HG03064 (cell line): ENCODE measurements around the gene CCDC38.
"Not testable (repeated sequence)": the region's sequence is repeated elsewhere in the genome, so short reads cannot be mapped to it uniquely, and the experiment has no call there.

ENCODE experiments used
- ATAC-seq: cut with Tn5 transposase; IDR thresholded peaks from one replicate; pipeline ENCODE4 v1.9.1; 2021; ENCODE audit warnings: low read depth; ENCODE audit not compliant: unreplicated experiment

Gene CCDC38

DNA sequence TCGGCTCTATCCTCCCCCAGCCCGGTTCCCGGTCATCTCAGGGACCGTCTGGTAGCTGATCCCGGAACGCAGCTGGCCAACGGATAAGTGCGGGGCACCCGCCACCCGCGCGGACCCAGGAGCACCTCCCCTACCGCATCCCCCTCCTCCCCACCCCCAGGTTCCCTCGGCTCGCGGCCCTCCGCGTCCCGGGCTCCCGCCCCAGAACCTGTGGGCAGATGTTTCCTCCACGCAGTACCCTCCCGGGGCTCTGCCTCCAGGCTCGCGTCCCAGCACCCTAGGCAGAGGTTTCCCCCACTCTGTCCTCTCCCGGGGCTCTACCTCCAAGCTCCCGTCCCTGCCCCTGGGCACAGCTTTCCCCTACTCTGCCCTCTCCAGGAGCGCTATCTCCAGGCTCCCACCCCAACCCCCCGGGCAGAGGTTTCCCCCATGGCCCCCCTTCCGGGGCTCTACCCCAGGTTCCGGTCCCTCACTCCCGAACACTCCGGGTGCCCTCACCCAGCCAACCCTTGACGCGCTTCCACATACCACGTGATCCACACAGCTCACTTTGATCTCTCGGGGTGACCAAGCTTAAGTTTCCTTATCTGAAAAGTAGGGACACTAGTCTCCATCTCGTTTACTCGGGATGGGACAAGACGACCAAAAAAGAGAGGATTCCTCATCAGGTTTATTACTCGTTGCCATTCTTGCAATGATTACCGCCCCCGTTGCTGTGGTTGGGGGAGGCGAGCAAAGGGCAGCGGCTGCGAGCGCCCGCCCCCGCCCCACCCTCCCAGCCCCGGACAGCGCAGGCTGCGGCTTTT is at the start of gene CCDC38:
TSS of gene CCDC38 (minus strand) at position 91 of the 806 bp plus-strand sequence. CDS start 6,105 bp downstream, outside the sequence.
- ATAC-seq: peak; percentile 99

GRCh38 chr12:95990136-95990535 is 47.7 kb upstream of the CCDC38 start:
- ATAC-seq: no peak

DNA sequence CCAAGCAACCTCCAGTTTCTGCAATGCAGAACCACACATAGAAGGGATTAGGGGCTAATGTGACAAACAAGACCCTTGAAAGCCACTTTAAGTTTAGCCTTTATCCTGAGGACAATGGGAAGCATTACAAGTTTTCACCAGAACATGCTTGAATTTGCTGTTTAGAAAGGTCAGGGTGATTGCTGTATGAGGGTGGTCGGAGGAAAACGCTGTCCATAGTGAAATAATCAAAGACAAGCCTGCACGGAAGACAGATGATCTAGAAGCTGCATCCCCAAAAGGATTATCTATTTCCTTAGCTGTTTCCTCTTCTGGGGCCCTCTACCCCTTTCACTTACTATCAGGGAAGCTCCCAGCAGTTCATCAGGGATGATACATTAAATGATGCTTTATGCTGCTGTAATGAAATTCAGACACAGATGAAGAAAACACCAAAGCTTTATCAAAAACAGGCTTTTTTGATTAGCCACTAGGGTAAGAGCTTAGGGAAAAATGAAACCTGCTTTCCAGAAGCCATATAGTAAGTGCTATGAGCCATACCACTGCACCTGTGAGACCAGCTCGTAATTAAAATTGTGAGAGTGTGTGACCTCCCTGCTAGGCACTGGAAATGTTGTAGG is 47.2 kb upstream of the CCDC38 start:
- ATAC-seq: no peak

GRCh38 chr12:95988506-95989275 is 46.3 kb upstream of the CCDC38 start:
- ATAC-seq: no peak

GRCh38 chr12:95986635-95987570 is 44.5 kb upstream of the CCDC38 start:
- ATAC-seq: no peak

DNA sequence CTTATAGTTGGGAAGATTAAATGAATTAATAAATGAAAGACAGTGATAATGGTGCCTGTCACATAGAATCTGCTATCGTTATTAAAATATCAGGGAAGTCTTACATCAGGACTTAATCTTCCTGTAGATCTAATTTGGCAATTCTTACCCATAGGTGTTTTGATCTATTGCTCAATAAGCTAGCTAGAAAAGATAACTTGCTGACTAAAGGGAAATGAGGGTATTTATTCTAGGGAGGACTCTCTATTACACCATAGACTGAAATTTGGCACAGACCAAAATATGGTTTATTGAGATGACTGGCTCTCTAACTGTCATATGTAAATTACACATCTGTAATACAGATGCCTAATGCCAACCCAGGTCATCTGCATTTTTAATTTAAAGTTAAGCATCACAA is 42.3 kb upstream of the CCDC38 start:
- no peak for ATAC-seq

DNA sequence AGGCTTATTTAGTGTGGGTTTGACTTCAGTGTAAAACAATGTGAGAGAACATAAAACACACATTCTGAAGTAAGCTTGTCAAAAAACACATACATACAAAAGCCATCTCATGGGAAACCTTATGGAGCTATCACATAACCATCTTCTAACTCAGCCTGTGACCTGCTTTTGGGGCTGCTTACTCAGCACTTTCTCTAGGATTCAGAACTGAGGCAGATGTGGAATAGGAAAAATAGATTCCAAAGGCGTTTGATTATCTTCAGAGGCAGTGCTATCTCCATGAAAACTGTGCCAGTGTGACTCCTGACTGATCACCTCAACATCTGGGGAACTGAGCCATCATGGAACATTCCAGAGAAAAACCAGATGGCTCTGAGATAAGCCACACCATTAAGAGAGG is 40.2 kb upstream of the CCDC38 start:
- no peak for ATAC-seq

DNA sequence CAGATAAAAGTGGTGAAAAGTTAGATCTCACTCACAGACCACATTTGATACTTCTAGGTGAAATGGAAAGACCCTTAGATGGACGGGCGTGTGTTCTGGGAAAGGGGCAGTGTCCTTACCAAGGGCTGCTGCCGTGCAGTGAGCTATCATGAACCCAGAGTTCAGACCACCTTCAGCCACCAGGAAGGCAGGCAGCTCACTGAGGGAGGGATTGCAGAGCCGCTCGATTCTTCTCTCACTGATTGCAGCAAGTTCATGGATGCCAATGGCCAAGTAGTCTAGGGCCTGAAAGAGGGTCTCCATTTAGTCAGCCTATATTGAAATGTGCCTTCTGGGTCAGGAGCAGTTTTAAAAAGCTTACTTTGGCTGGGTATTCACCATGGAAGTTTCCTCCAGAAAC is 38.0 kb upstream of the CCDC38 start:
- no peak for ATAC-seq

DNA sequence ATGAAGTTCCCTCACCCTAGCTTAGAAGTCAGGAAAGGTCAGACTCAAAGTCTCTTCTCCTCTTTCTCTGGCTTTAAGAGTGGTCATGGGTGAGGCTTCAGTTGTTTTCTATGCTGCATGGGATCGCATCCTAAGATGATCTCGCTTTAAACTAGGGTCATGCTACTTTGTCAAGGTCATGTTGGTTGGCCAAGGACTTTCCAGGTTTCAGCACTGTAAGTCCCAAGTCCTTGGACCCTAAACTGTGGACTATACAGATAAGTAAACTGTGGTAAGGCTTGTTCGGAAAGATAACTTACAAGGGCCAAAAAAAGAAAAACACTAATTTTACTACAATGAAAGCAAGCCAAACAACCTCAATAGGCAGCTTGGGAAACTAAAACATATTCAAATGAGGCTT is 36.4 kb upstream of the CCDC38 start:
- no peak for ATAC-seq

DNA sequence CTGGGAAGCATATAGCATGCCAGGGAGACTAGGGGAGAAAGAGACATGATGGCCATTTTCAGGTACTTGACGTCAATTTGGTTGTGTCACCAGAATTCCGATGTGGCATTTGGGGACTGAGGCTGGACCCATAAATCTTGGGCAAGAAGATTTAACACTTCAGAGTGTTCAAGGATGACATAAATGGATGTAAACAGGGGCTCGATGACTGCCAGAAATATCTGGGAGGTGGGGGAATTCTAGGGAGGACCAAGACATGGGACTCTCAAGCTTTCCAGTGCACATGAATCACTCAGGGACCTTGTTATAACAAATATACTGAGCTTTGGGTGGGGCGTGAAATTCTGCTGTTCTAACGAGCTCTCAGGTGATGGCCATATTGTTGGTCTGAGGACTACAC is 35.9 kb upstream of the CCDC38 start:
- no peak for ATAC-seq

DNA sequence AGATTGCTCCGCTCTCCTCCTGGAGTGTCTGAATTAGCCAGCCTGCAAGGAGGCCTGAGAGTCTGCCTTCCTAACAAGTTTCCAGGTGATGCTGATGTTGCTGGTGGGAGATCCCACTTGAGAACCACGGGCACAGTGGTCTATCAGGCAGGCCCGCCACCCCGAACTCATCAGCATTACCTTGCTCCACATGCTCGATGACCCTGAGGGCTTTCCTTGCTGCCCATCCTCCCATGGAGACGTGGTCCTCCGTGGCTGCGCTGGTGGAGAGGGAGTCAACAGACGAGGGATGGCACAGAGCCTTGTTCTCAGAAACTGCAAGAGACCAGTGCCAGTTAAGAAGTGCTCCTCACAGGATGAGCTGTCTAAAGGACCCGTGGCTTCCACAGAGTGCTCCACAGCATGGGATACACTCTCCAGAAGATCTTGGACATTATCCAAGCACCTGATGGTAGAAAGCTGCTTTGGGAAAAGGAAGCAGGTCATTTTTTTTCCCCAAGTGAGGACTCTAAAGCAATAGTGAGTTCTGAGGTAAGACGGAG is 35.4 kb upstream of the CCDC38 start:
- no peak for ATAC-seq

DNA sequence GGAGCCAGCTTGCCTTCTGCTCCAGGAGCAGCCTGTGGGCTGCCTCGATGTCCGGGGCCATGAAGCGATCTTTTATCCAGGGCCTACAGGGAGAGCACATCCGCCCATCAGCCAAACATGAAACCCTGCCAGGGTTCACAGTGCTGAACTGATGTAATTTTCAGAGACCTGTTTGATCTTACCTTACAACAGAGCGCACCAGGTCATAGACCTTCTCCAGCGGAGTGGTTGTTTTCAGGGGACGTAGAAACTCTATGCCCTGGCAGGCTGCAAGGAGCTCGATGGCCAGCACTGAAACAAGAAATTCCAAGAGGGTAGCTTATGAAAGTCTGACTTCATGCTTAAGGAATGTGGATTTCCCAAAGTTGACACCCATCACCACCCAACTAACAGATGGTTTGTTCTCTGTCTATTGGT is 34.0 kb upstream of the CCDC38 start:
- no peak for ATAC-seq

DNA sequence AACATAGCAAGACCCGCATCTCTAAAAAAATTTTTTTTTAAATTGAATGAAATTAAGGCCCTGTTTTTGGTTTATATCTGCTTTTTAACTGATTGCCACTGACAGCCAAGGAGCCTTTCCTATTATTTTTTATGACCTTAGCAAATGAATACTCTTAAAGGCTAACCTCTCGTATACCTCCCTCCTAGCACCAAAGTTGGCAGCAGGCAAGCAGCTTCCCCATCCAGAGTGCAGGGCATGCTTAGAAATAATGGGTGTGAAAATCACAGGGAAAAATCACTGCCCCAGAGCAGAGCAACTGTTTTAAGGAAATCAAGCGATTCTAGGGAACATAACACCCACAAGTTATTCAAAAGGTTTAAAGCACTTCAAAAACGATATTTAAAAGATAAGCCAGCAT is 33.1 kb upstream of the CCDC38 start:
- no peak for ATAC-seq

- ATAC-seq: no peak
Measured at GRCh38 chr12:95974358-95974757, 31.9 kb upstream of the CCDC38 start.

- no peak for ATAC-seq
Measured at GRCh38 chr12:95972832-95973456, 30.5 kb upstream of the CCDC38 start.

DNA sequence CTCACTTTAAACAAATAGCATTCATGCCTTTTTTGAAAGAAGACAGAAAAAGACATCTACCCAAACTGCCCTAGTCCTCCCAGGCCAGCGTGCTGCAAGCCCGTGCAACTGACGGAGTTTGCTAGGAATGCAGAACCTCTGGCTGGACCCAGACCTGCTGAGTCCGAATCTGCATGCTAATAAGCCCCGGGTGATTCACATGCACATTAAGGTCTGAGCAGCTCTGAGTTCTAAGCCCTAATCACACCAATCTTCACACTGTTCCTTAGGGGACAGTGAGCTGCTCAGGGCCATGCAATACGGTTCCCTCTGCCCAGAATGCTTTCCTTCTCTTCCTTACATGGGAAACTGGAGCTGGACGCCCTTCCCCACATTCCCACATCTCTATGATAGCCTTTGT is 28.5 kb upstream of the CCDC38 start:
- no peak for ATAC-seq

DNA sequence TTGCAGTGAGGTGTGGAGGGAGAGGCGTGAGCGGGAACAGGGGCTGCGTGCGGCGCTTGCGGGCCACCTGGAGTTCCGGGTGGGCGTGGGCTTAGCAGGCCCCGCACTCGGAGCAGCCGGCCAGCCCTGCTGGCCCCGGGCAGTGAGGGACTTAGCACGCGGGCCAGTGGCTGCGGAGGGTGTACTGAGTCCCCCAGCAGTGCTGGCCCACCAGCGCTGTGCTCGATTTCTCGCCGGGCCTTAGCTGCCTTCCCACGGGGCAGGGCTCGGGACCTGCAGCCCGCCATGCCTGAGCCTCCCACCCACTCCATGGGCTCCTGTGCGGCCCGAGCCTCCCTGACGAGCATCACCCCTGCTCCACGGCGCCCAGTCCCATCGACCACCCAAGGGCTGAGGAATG is 26.7 kb upstream of the CCDC38 start:
- not testable (repeated sequence) for ATAC-seq

- no peak for ATAC-seq
Measured at GRCh38 chr12:95967301-95967700, 24.9 kb upstream of the CCDC38 start.

DNA sequence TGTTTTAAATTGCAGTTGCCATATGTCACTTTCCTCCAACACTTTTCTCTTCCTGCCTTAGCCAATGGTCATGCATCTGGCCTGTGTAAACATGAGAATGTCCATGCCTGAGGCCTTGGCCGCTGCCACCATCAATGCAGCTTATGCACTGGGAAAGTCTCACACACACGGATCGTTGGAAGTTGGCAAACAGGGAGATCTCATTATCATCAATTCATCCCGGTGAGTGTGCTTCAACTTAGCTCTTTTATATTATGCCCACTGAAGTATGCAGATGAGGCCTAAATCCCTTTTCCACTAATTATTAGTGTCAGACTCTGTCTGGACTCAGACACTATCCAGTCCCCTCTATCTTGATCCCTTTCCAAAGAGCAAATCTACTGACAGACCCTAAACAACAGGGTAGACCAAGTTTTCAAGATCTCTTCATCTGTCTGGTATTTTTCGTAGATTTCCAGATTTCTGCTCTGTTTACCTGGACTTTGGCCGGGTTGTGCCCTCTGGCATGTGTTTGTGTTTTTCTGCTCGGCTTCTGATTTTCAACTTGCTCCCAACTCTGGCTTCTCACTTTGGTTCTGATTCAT is 24.0 kb upstream of the CCDC38 start:
- ATAC-seq: no peak
